Esophagus (tissue), 2 donors: Measurements from ENCODE around the gene TIMM10B. TPM values are rescaled to one million over a fixed set of nuclear protein-coding genes. Genes with fewer than 3 reads are reported as not detected.

ENCODE experiments used
- H3K27ac ChIP-seq, 2 donors: one replicate each; pipeline ENCODE4 v1.5.1; 2013; ENCODE audit warnings: low read depth in 2 of 2, mild to moderate bottlenecking in 2 of 2, inconsistent platforms in 1 of 2, low read length in 1 of 2, moderate library complexity in 1 of 2
- H3K27me3 ChIP-seq, 2 donors: one replicate each; pipeline ENCODE4 v1.6.1; 2013; ENCODE audit warnings: low read length in 2 of 2, control low read depth in 1 of 2, mild to moderate bottlenecking in 1 of 2; ENCODE audit not compliant: insufficient read depth in 2 of 2, control insufficient read depth in 1 of 2
- H3K36me3 ChIP-seq, 2 donors: one replicate each; pipeline ENCODE4 v1.6.1; 2013; ENCODE audit warnings: low read length in 1 of 2; ENCODE audit not compliant: control insufficient read depth in 2 of 2, insufficient read depth in 2 of 2
- H3K4me1 ChIP-seq, 2 donors: one replicate each; pipeline ENCODE4 v1.6.1; 2013; ENCODE audit warnings: low read length in 1 of 2; ENCODE audit not compliant: control insufficient read depth in 2 of 2, insufficient read depth in 2 of 2
- H3K4me3 ChIP-seq, 2 donors: one replicate each; pipeline ENCODE4 v1.5.1; 2013; ENCODE audit warnings: low read length in 2 of 2, mild to moderate bottlenecking in 2 of 2, low read depth in 1 of 2, moderate library complexity in 1 of 2
- H3K9me3 ChIP-seq, 2 donors: one replicate each; pipeline ENCODE4 v1.6.1; 2013; ENCODE audit warnings: mild to moderate bottlenecking in 2 of 2, low read depth in 1 of 2, low read length in 1 of 2, moderate library complexity in 1 of 2; ENCODE audit not compliant: control insufficient read depth in 2 of 2, insufficient read depth in 1 of 2
- WGBS, 2 donors: extraction: QIAGEN DNeasy Blood & Tissue Kit; methylation state at CpG; one replicate each; pipeline ENCODE4 v1.1.7; 2013; 5-methylcytosine and 5-hydroxymethylcytosine counted together
- polyA plus RNA-seq, 2 donors: library from polyadenylated mRNA; stranded (reverse); fragments of 200-250 nt; gene quantifications; one replicate each; pipeline ENCODE4 v1.2.3, GENCODE V29; 2013
- donor health status: healthy with polysubstance abuse.
- donor health status: Bipolar disorder and iron deficiency.

TIMM10B gene
- polyA plus RNA-seq, 2 donors = 7.9 to 15.9 TPM

GRCh38 chr11:6530848-6531247 is 49.5 kb downstream of the TIMM10B start:
- Histone ChIP-seq H3K27me3 (no peaks in the 10 kb centered on the region), H3K9me3 (no peaks in the 10 kb centered on the region), H3K36me3 (peaks cover 0 to 11% of the 10 kb centered on the region in 2 donors), H3K27ac (no peak overlapping the region), H3K4me1 (no peaks in the 10 kb centered on the region), H3K4me3 (no peak overlapping the region)
- 91 to 94% methylated on average over 2 of the region's 2 CpGs for WGBS, 2 donors

GRCh38 chr11:6531267-6531752 is 50.0 kb downstream of the TIMM10B start:
- WGBS, 2 donors = 0 to 4% methylated on average over 1 of the region's 1 CpG

More at GRCh38 chr11:6531267-6531752, 50.0 kb downstream of the TIMM10B start:
- H3K27me3 ChIP-seq = no peaks in the 10 kb centered on the region
- no peak overlapping the region for H3K4me3 ChIP-seq
- no peaks in the 10 kb centered on the region for H3K9me3 ChIP-seq
- H3K27ac ChIP-seq = no peak overlapping the region
- peaks cover 0 to 11% of the 10 kb centered on the region in 2 donors for H3K36me3 ChIP-seq
- H3K4me1 ChIP-seq = no peaks in the 10 kb centered on the region

Other genes starting within 250 kb of the TIMM10B start
- gene FHIP1B, start 246.9 kb upstream of the TIMM10B start, polyA plus RNA-seq = 10 to 100 TPM; 18.6 to 31.7 TPM
- under 1 TPM; 0.06 TPM for gene CNGA4, start 242.4 kb upstream of the TIMM10B start, polyA plus RNA-seq
- under 1 TPM in 1 of 2 donors, not detected in 1; 0.08 TPM for gene CCKBR, start 221.7 kb upstream of the TIMM10B start, polyA plus RNA-seq
- 10 to 100 TPM; 16.7 to 23.0 TPM for gene CAVIN3, start 161.0 kb upstream of the TIMM10B start, polyA plus RNA-seq
- 10 to 100 TPM; 16.0 to 18.9 TPM for gene SMPD1, start 91.0 kb upstream of the TIMM10B start, polyA plus RNA-seq
- 10 to 100 TPM in 1 of 2 donors, 1 to 10 TPM in 1; 7.1 to 12.0 TPM for gene APBB1, start 62.4 kb upstream of the TIMM10B start, polyA plus RNA-seq
- under 1 TPM; 0.26 to 0.55 TPM for gene HPX, start 40.5 kb upstream of the TIMM10B start, polyA plus RNA-seq
- gene TRIM3, start 7.6 kb upstream of the TIMM10B start, polyA plus RNA-seq = 1 to 10 TPM; 7.5 to 7.6 TPM
- gene ARFIP2, start 170 bp upstream of the TIMM10B start, polyA plus RNA-seq = 10 to 100 TPM; 29.3 to 42.5 TPM
- gene DNHD1, start 15.8 kb downstream of the TIMM10B start, polyA plus RNA-seq = 1 to 10 TPM; 2.0 to 7.2 TPM
- gene RRP8, start 122.1 kb downstream of the TIMM10B start, polyA plus RNA-seq = 10 to 100 TPM; 12.4 to 12.6 TPM
- 10 to 100 TPM; 63.3 to 91.0 TPM for gene ILK, start 122.3 kb downstream of the TIMM10B start, polyA plus RNA-seq
- gene TAF10, start 130.7 kb downstream of the TIMM10B start, polyA plus RNA-seq = 10 to 100 TPM; 83.0 to 93.7 TPM
- gene TPP1, start 137.9 kb downstream of the TIMM10B start, polyA plus RNA-seq = 10 to 100 TPM; 18.6 to 20.9 TPM
- gene DCHS1, start 174.3 kb downstream of the TIMM10B start, polyA plus RNA-seq = 1 to 10 TPM; 1.7 to 2.0 TPM
- gene MRPL17, start 201.8 kb downstream of the TIMM10B start, polyA plus RNA-seq = 10 to 100 TPM; 43.4 to 49.2 TPM